ENCODE measurements around the gene FUZ. TPM values are rescaled to one million over a fixed set of nuclear protein-coding genes. Genes with fewer than 3 reads are reported as not detected.

The FUZ gene
- total and polyA plus RNA-seq, 2 of the 8 experiments (the other 6 are each of a cell fraction or from before 2014, with no cell fraction given): 28.4 to 33.9 TPM

- no peak for TF ChIP-seq PHF8 (conservative IDR thresholded peaks at IDR 0.05; ENCODE audit: low read depth, low read length)
Observed at GRCh38 chr19:49847731-49848696, 34.9 kb upstream of the FUZ start (continued).

All from H1 (cell line).